ENCODE results near the gene HCAR2.

The HCAR2 gene

GRCh38 chr12:122672515-122672914 lies 30.6 kb downstream of the HCAR2 start:
- no peak overlapping the region for H3K4me3 ChIP-seq (ENCODE audit: low read depth, low read length)
- TF ChIP-seq CTCF (IDR thresholded peaks at IDR 0.05; ENCODE audit: borderline replicate concordance, insufficient read depth, low read depth, low read length): no peak

GRCh38 chr12:122669397-122670070 lies 33.6 kb downstream of the HCAR2 start:
- no peak for TF ChIP-seq CTCF (IDR thresholded peaks at IDR 0.05; ENCODE audit: borderline replicate concordance, insufficient read depth, low read depth, low read length)
- H3K4me3 ChIP-seq (ENCODE audit: low read depth, low read length): no peak overlapping the region

- no peak for TF ChIP-seq CTCF (IDR thresholded peaks at IDR 0.05; ENCODE audit: borderline replicate concordance, insufficient read depth, low read depth, low read length)
- H3K4me3 ChIP-seq (ENCODE audit: low read depth, low read length): no peak overlapping the region
Observed at GRCh38 chr12:122668268-122668667, 34.9 kb downstream of the HCAR2 start.

- no peak for TF ChIP-seq CTCF (IDR thresholded peaks at IDR 0.05; ENCODE audit: borderline replicate concordance, insufficient read depth, low read depth, low read length)
- H3K4me3 ChIP-seq (ENCODE audit: low read depth, low read length): no peak overlapping the region
Observed at GRCh38 chr12:122665759-122666158, 37.4 kb downstream of the HCAR2 start.

- H3K4me3 ChIP-seq (ENCODE audit: low read depth, low read length): no peak overlapping the region
- TF ChIP-seq CTCF (IDR thresholded peaks at IDR 0.05; ENCODE audit: borderline replicate concordance, insufficient read depth, low read depth, low read length): no peak
Observed at GRCh38 chr12:122665349-122665748, 37.8 kb downstream of the HCAR2 start.

GRCh38 chr12:122661938-122662337 lies 41.2 kb downstream of the HCAR2 start:
- no peak overlapping the region for H3K4me3 ChIP-seq (ENCODE audit: low read depth, low read length)
- TF ChIP-seq CTCF (IDR thresholded peaks at IDR 0.05; ENCODE audit: borderline replicate concordance, insufficient read depth, low read depth, low read length): no peak

- H3K4me3 ChIP-seq (ENCODE audit: low read depth, low read length): no peak overlapping the region
- no peak for TF ChIP-seq CTCF (IDR thresholded peaks at IDR 0.05; ENCODE audit: borderline replicate concordance, insufficient read depth, low read depth, low read length)
Observed at GRCh38 chr12:122661246-122661645, 41.9 kb downstream of the HCAR2 start.

Measured in GM12875 (cell line).